CD4-positive, alpha-beta memory T cell (primary cell): ENCODE measurements around the gene TGFBR1. TPM values are rescaled to one million over a fixed set of nuclear protein-coding genes. Genes with fewer than 3 reads are reported as not detected.

Experiments
- CTCF ChIA-PET: fragments of 350-600 bp; sonication (Branson Sonifier 250); formaldehyde crosslinking; loops from one replicate; lab custom pipeline; 2021; ENCODE audit warnings: inconsistent platforms; ENCODE audit not compliant: partially characterized antibody; lab: Charles Lee
- POLR2A ChIA-PET: fragments of 350-600 bp; sonication (Branson Sonifier 250); formaldehyde crosslinking; loops from one replicate; lab custom pipeline; 2021; ENCODE audit not compliant: partially characterized antibody; lab: Charles Lee
- DNase-seq, 5 donors: peaks; one replicate each; pipeline versions ENCODE4 v3.0.0 to v3.0.0-alpha.2; 2020 to 2022; ENCODE audit warnings: mixed read lengths in 1 of 5
- H3K27ac ChIP-seq: one replicate; pipeline ENCODE4 v1.7.0; 2013; ENCODE audit warnings: low read depth, low read length
- H3K27me3 ChIP-seq: 2 replicates; pipeline ENCODE4 v1.7.0; 2013; ENCODE audit warnings: mild to moderate bottlenecking, low read length, moderate library complexity; ENCODE audit not compliant: insufficient read depth
- H3K36me3 ChIP-seq: 2 replicates; pipeline ENCODE4 v1.7.0; 2013; ENCODE audit warnings: mild to moderate bottlenecking, low read length, moderate library complexity; ENCODE audit not compliant: insufficient read depth
- H3K4me1 ChIP-seq: 2 replicates; pipeline ENCODE4 v1.7.0; 2013; ENCODE audit warnings: mild to moderate bottlenecking, low read length, moderate library complexity; ENCODE audit not compliant: insufficient read depth
- H3K4me3 ChIP-seq, 2 donors: one replicate each; pipeline ENCODE4 v1.7.0; 2013; ENCODE audit warnings: low read length in 2 of 2, mild to moderate bottlenecking in 1 of 2
- H3K9me3 ChIP-seq, 2 donors: one replicate each; pipeline ENCODE4 v1.7.0; 2013; ENCODE audit warnings: low read length in 2 of 2, control low read depth in 1 of 2; ENCODE audit not compliant: control insufficient read depth in 1 of 2
- H3K27ac Mint-ChIP-seq, 7 donors: one replicate each; pipeline ENCODE4 v1.8.0; 2020 to 2021; ENCODE audit warnings: mixed read lengths in 7 of 7, mild to moderate bottlenecking in 6 of 7, inconsistent platforms in 3 of 7, moderate library complexity in 3 of 7
- H3K27me3 Mint-ChIP-seq, 2 donors: one replicate each; pipeline ENCODE4 v1.8.0; 2020 to 2021; ENCODE audit warnings: mixed read lengths in 2 of 2
- H3K36me3 Mint-ChIP-seq, 2 donors: one replicate each; pipeline ENCODE4 v1.8.0; 2020 to 2021; ENCODE audit warnings: mixed read lengths in 2 of 2, inconsistent platforms in 1 of 2, mild to moderate bottlenecking in 1 of 2
- H3K4me1 Mint-ChIP-seq, 4 donors: one replicate each; pipeline ENCODE4 v1.8.0; 2020 to 2021; ENCODE audit warnings: mixed read lengths in 4 of 4, mild to moderate bottlenecking in 1 of 4
- H3K4me3 Mint-ChIP-seq, 8 donors: one replicate each; pipeline ENCODE4 v1.8.0; 2020 to 2021; ENCODE audit warnings: mixed read lengths in 8 of 8, mild to moderate bottlenecking in 7 of 8, moderate library complexity in 6 of 8, inconsistent platforms in 3 of 8
- H3K9me3 Mint-ChIP-seq, 8 donors: one replicate each; pipeline ENCODE4 v1.8.0; 2020 to 2021; ENCODE audit warnings: mixed read lengths in 8 of 8, mild to moderate bottlenecking in 5 of 8, inconsistent platforms in 3 of 8, moderate library complexity in 1 of 8
- intact Hi-C: fragments of 100-400 bp; cut with micrococcal nuclease; formaldehyde crosslinking; loops from one replicate; pipeline ENCODE4 v1.15.1; 2023
- polyA plus RNA-seq, 2 donors: library from polyadenylated mRNA; unstranded; fragments of 300-500 nt; fragmentation: Illumina TruSeq; gene quantifications; one replicate each; pipeline ENCODE4 v1.2.3, GENCODE V29; 2021
- total RNA-seq, 2 experiments: library from RNA; stranded (reverse); gene quantifications; one replicate each; pipeline ENCODE4 v1.2.3, GENCODE V29; 2021

Gene TGFBR1
- total and polyA plus RNA-seq, 4 experiments from 2014 or later: 19.1 to 27.4 (median 23.9) TPM

GRCh38 chr9:99112750-99113413, 8.0 kb downstream of the TGFBR1 start:
- H3K4me1 ChIP-seq: peaks cover 94% of the 10 kb centered on the region
- H3K27me3 ChIP-seq: no peaks in the 10 kb centered on the region
- Mint-ChIP-seq H3K9me3 (no peaks in the 10 kb centered on the region), H3K4me1 (peaks cover 75 to 95% (median 83%) of the 10 kb centered on the region in 4 donors), H3K27me3 (no peaks in the 10 kb centered on the region), H3K4me3 (peak overlapping the region; percentile 37 to 85 (median 72)), H3K27ac (peak overlapping the region; percentile 60 to 90 (median 79)), H3K36me3 (no peaks in the 10 kb centered on the region)
- no peaks in the 10 kb centered on the region for H3K9me3 ChIP-seq
- ChIA-PET POLR2A (interaction anchor here (0.6 to 4.7 kb wide), 16 partner anchors 8 to 306 kb away, joined by 3 to 42 read pairs (median 4); partner anchors contain the start of gene TGFBR1), CTCF (interaction anchor here (1.2 to 3.4 kb wide), 7 partner anchors 9 to 99 kb away, joined by 3 to 17 read pairs (median 5); partner anchors contain the start of gene TGFBR1)
- intact Hi-C loops: loop anchor here (1.0 to 5.0 kb wide), 6 partner anchors 9 to 711 kb away; no protein-coding TSS in a partner anchor
- no peaks in the 10 kb centered on the region for H3K36me3 ChIP-seq
- peak overlapping the region; percentile 27 for H3K27ac ChIP-seq
- H3K4me3 ChIP-seq: peak overlapping the region in 1 of 2 donors; percentile 35
- peak; percentile 79 to 85 (median 80) for DNase-seq

GRCh38 chr9:99113414-99114048, 8.6 kb downstream of the TGFBR1 start:
- no peaks in the 10 kb centered on the region for H3K9me3 Mint-ChIP-seq
- no peak overlapping the region for H3K27ac ChIP-seq
- CTCF ChIA-PET: interaction anchor here (0.9 to 3.4 kb wide), 11 partner anchors 10 to 115 kb away, joined by 3 to 17 read pairs (median 4); partner anchors contain the start of gene TGFBR1
- no peaks in the 10 kb centered on the region for H3K36me3 ChIP-seq
- no peaks in the 10 kb centered on the region for H3K36me3 Mint-ChIP-seq
- intact Hi-C loops: loop anchor here (1.0 to 5.0 kb wide), 6 partner anchors 9 to 711 kb away; no protein-coding TSS in a partner anchor
- H3K4me3 ChIP-seq: peak overlapping the region in 1 of 2 donors; percentile 35
- H3K27me3 Mint-ChIP-seq: no peaks in the 10 kb centered on the region
- no peak for DNase-seq
- no peaks in the 10 kb centered on the region for H3K27me3 ChIP-seq
- H3K27ac Mint-ChIP-seq: peak overlapping the region; percentile 20 to 90 (median 79)
- POLR2A ChIA-PET: interaction anchor here (0.6 to 4.7 kb wide), 17 partner anchors 8 to 306 kb away, joined by 3 to 42 read pairs (median 4); partner anchors contain the start of gene TGFBR1
- H3K4me1 ChIP-seq: peaks cover 93% of the 10 kb centered on the region
- H3K4me1 Mint-ChIP-seq: peaks cover 72 to 91% (median 78%) of the 10 kb centered on the region in 4 donors
- no peaks in the 10 kb centered on the region for H3K9me3 ChIP-seq
- H3K4me3 Mint-ChIP-seq: peak overlapping the region in 7 of 8 donors; percentile 58 to 85 (median 78)

- H3K27ac Mint-ChIP-seq: peak overlapping the region; percentile 14 to 79 (median 53)
- intact Hi-C loops: loop anchor here (5.0 kb wide), 1 partner anchor 102 kb away; no protein-coding TSS in a partner anchor
- H3K9me3 Mint-ChIP-seq: no peaks in the 10 kb centered on the region
- H3K36me3 ChIP-seq: no peaks in the 10 kb centered on the region
- POLR2A ChIA-PET: interaction anchor here (0.8 to 4.7 kb wide), 10 partner anchors 9 to 101 kb away, joined by 3 to 42 read pairs (median 6); partner anchors contain the start of gene TGFBR1
- peak overlapping the region in 7 of 8 donors; percentile 7 to 75 (median 43) for H3K4me3 Mint-ChIP-seq
- no peak overlapping the region for H3K4me3 ChIP-seq
- CTCF ChIA-PET: interaction anchor here (0.9 to 3.4 kb wide), 12 partner anchors 10 to 115 kb away, joined by 3 to 17 read pairs (median 4); partner anchors contain the start of gene TGFBR1
- peaks cover 93% of the 10 kb centered on the region for H3K4me1 ChIP-seq
- H3K27ac ChIP-seq: no peak overlapping the region
- no peaks in the 10 kb centered on the region for H3K27me3 Mint-ChIP-seq
- H3K36me3 Mint-ChIP-seq: no peaks in the 10 kb centered on the region
- no peaks in the 10 kb centered on the region for H3K27me3 ChIP-seq
- no peaks in the 10 kb centered on the region for H3K9me3 ChIP-seq
- DNase-seq: no peak
- peaks cover 71 to 91% (median 77%) of the 10 kb centered on the region in 4 donors for H3K4me1 Mint-ChIP-seq
Measured at GRCh38 chr9:99114049-99114440, 9.1 kb downstream of the TGFBR1 start.

GRCh38 chr9:99114846-99115500, 10.1 kb downstream of the TGFBR1 start:
- H3K4me3 Mint-ChIP-seq: peak overlapping the region in 3 of 8 donors; percentile 7 to 43 (median 9)
- no peaks in the 10 kb centered on the region for H3K36me3 Mint-ChIP-seq
- peaks cover 93% of the 10 kb centered on the region for H3K4me1 ChIP-seq
- intact Hi-C loops: loop anchor here (5.0 kb wide), 1 partner anchor 103 kb away; no protein-coding TSS in a partner anchor
- H3K36me3 ChIP-seq: no peaks in the 10 kb centered on the region
- no peaks in the 10 kb centered on the region for H3K27me3 Mint-ChIP-seq
- H3K27ac Mint-ChIP-seq: peak overlapping the region in 2 of 7 donors; percentile 8 to 33
- H3K27ac ChIP-seq: no peak overlapping the region
- H3K4me3 ChIP-seq: no peak overlapping the region
- H3K9me3 ChIP-seq: no peaks in the 10 kb centered on the region
- CTCF ChIA-PET: interaction anchor here (0.6 to 3.4 kb wide), 4 partner anchors 11 to 38 kb away, joined by 3 to 17 read pairs (median 6); partner anchors contain the start of gene TGFBR1
- POLR2A ChIA-PET: interaction anchor here (1.6 to 4.7 kb wide), 3 partner anchors 11 to 57 kb away, joined by 3 to 42 read pairs (median 41); partner anchors contain the start of gene TGFBR1
- H3K27me3 ChIP-seq: no peaks in the 10 kb centered on the region
- DNase-seq: no peak
- H3K4me1 Mint-ChIP-seq: peaks cover 69 to 91% (median 77%) of the 10 kb centered on the region in 4 donors
- no peaks in the 10 kb centered on the region for H3K9me3 Mint-ChIP-seq

- intact Hi-C loops: no loop called here
- H3K4me3 Mint-ChIP-seq: peak overlapping the region in 5 of 8 donors; percentile 2 to 82 (median 52)
- peaks cover 93% of the 10 kb centered on the region for H3K4me1 ChIP-seq
- POLR2A ChIA-PET: interaction anchor here (0.8 to 1.2 kb wide), 2 partner anchors 11 to 58 kb away, joined by 4 read pairs; no protein-coding TSS in a partner anchor
- CTCF ChIA-PET: interaction anchor here (1.1 kb wide), 1 partner anchor 115 kb away, joined by 3 read pairs; no protein-coding TSS in a partner anchor
- H3K27me3 ChIP-seq: no peaks in the 10 kb centered on the region
- H3K36me3 ChIP-seq: no peaks in the 10 kb centered on the region
- H3K4me3 ChIP-seq: no peak overlapping the region
- H3K36me3 Mint-ChIP-seq: no peaks in the 10 kb centered on the region
- DNase-seq: no peak
- peak overlapping the region in 5 of 7 donors; percentile 2 to 79 (median 49) for H3K27ac Mint-ChIP-seq
- no peak overlapping the region for H3K27ac ChIP-seq
- H3K4me1 Mint-ChIP-seq: peaks cover 71 to 92% (median 78%) of the 10 kb centered on the region in 4 donors
- no peaks in the 10 kb centered on the region for H3K27me3 Mint-ChIP-seq
- no peaks in the 10 kb centered on the region for H3K9me3 ChIP-seq
- no peaks in the 10 kb centered on the region for H3K9me3 Mint-ChIP-seq
Measured at GRCh38 chr9:99116003-99116411, 11.1 kb downstream of the TGFBR1 start.

- peak; percentile 66 to 78 (median 70) for DNase-seq
- Mint-ChIP-seq H3K27ac (peak overlapping the region; percentile 33 to 95 (median 78)), H3K27me3 (no peaks in the 10 kb centered on the region), H3K36me3 (peaks cover 0 to 2% of the 10 kb centered on the region in 2 donors), H3K4me3 (peak overlapping the region; percentile 49 to 95 (median 78)), H3K4me1 (peaks cover 65 to 91% (median 75%) of the 10 kb centered on the region in 4 donors), H3K9me3 (no peaks in the 10 kb centered on the region)
- Histone ChIP-seq H3K9me3 (no peaks in the 10 kb centered on the region), H3K4me3 (peak overlapping the region; percentile 5 to 7), H3K27ac (no peak overlapping the region), H3K27me3 (no peaks in the 10 kb centered on the region), H3K4me1 (peaks cover 90% of the 10 kb centered on the region), H3K36me3 (no peaks in the 10 kb centered on the region)
- CTCF ChIA-PET: interaction anchor here (0.8 to 2.9 kb wide), 12 partner anchors 10 to 120 kb away, joined by 3 to 24 read pairs (median 4); partner anchors contain the start of gene TGFBR1
- POLR2A ChIA-PET: interaction anchor here (0.9 to 4.2 kb wide), 7 partner anchors 14 to 105 kb away, joined by 3 to 45 read pairs (median 3); partner anchors contain the start of gene TGFBR1
- intact Hi-C loops: loop anchor here (1.0 kb wide), 1 partner anchor 15 kb away; no protein-coding TSS in a partner anchor
Measured at GRCh38 chr9:99118782-99119466, 14.0 kb downstream of the TGFBR1 start.
